Measurements from ENCODE around the gene ITPR2.

ITPR2 gene

GRCh38 chr12:26798640-26799039 is 34.4 kb downstream of the ITPR2 start:
- Histone ChIP-seq H3K27ac (replicated peaks) (no peak overlapping the region), H3K4me3 (replicated peaks; ENCODE audit: insufficient read depth, low read length) (no peak overlapping the region), H3K27me3 (ENCODE audit: insufficient read depth, poor library complexity, severe bottlenecking) (no peaks in the 10 kb centered on the region)
- no peak for DNase-seq (ENCODE audit: low read depth in 1 of 2, low spot score in 1 of 2)
- TF ChIP-seq, protein P1, sequence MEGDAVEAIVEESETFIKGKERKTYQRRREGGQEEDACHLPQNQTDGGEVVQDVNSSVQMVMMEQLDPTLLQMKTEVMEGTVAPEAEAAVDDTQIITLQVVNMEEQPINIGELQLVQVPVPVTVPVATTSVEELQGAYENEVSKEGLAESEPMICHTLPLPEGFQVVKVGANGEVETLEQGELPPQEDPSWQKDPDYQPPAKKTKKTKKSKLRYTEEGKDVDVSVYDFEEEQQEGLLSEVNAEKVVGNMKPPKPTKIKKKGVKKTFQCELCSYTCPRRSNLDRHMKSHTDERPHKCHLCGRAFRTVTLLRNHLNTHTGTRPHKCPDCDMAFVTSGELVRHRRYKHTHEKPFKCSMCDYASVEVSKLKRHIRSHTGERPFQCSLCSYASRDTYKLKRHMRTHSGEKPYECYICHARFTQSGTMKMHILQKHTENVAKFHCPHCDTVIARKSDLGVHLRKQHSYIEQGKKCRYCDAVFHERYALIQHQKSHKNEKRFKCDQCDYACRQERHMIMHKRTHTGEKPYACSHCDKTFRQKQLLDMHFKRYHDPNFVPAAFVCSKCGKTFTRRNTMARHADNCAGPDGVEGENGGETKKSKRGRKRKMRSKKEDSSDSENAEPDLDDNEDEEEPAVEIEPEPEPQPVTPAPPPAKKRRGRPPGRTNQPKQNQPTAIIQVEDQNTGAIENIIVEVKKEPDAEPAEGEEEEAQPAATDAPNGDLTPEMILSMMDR (IDR thresholded peaks at IDR 0.05; ENCODE audit: insufficient read depth, low read length): no peak
- TF ChIP-seq SPI1 (IDR thresholded peaks at IDR 0.05; ENCODE audit: borderline replicate concordance, low read depth) (no peak), POLR2AphosphoS5 (IDR thresholded peaks at IDR 0.05; ENCODE audit: low read depth) (no peak)
- TF ChIP-seq, protein P2, sequence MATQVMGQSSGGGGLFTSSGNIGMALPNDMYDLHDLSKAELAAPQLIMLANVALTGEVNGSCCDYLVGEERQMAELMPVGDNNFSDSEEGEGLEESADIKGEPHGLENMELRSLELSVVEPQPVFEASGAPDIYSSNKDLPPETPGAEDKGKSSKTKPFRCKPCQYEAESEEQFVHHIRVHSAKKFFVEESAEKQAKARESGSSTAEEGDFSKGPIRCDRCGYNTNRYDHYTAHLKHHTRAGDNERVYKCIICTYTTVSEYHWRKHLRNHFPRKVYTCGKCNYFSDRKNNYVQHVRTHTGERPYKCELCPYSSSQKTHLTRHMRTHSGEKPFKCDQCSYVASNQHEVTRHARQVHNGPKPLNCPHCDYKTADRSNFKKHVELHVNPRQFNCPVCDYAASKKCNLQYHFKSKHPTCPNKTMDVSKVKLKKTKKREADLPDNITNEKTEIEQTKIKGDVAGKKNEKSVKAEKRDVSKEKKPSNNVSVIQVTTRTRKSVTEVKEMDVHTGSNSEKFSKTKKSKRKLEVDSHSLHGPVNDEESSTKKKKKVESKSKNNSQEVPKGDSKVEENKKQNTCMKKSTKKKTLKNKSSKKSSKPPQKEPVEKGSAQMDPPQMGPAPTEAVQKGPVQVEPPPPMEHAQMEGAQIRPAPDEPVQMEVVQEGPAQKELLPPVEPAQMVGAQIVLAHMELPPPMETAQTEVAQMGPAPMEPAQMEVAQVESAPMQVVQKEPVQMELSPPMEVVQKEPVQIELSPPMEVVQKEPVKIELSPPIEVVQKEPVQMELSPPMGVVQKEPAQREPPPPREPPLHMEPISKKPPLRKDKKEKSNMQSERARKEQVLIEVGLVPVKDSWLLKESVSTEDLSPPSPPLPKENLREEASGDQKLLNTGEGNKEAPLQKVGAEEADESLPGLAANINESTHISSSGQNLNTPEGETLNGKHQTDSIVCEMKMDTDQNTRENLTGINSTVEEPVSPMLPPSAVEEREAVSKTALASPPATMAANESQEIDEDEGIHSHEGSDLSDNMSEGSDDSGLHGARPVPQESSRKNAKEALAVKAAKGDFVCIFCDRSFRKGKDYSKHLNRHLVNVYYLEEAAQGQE (IDR thresholded peaks at IDR 0.05; ENCODE audit: insufficient replicate concordance, low read depth): no peak

DNA sequence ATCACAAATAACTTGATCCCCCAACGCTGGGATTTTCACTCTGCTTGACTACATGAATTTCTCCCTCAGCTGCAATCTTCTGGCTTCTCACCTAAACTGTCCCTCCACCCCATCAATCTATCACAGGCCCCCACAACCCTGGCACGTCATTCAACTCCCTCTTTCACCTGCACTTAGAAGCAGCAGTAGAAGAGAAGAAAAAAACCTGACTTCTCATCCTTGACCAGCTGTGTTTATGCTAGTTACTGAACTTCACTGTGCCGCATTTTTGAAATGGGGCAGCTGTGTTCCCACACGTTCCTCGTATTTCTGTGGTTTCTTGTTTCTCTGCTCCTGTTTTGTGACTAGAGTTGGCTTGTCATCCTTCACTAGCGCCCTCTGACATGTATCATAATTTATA is 35.0 kb downstream of the ITPR2 start:
- TF ChIP-seq GABPA (IDR thresholded peaks at IDR 0.05; ENCODE audit: low read depth) (no peak), POLR2AphosphoS5 (IDR thresholded peaks at IDR 0.05; ENCODE audit: low read depth) (no peak), SPI1 (IDR thresholded peaks at IDR 0.05; ENCODE audit: borderline replicate concordance, low read depth) (no peak)
- TF ChIP-seq, protein P2 (IDR thresholded peaks at IDR 0.05; ENCODE audit: insufficient replicate concordance, low read depth): no peak
- TF ChIP-seq, protein P1 (IDR thresholded peaks at IDR 0.05; ENCODE audit: insufficient read depth, low read length): no peak
- no peaks in the 10 kb centered on the region for H3K27me3 ChIP-seq (ENCODE audit: insufficient read depth, poor library complexity, severe bottlenecking)
- no peak for DNase-seq (ENCODE audit: low read depth in 1 of 2, low spot score in 1 of 2)
- H3K27ac ChIP-seq (replicated peaks): no peak overlapping the region
- no peak overlapping the region for H3K4me3 ChIP-seq (replicated peaks; ENCODE audit: insufficient read depth, low read length)

- Histone ChIP-seq H3K4me3 (replicated peaks; ENCODE audit: insufficient read depth, low read length) (no peak overlapping the region), H3K27ac (replicated peaks) (no peak overlapping the region), H3K27me3 (ENCODE audit: insufficient read depth, poor library complexity, severe bottlenecking) (no peaks in the 10 kb centered on the region)
- DNase-seq (ENCODE audit: low read depth in 1 of 2, low spot score in 1 of 2): no peak
- no peak for TF ChIP-seq POLR2AphosphoS5 (IDR thresholded peaks at IDR 0.05; ENCODE audit: low read depth)
- TF ChIP-seq, protein P2 (IDR thresholded peaks at IDR 0.05; ENCODE audit: insufficient replicate concordance, low read depth): no peak
- no peak for TF ChIP-seq SPI1 (IDR thresholded peaks at IDR 0.05; ENCODE audit: borderline replicate concordance, low read depth)
- TF ChIP-seq, protein P1 (IDR thresholded peaks at IDR 0.05; ENCODE audit: insufficient read depth, low read length): no peak
- no peak for TF ChIP-seq GABPA (IDR thresholded peaks at IDR 0.05; ENCODE audit: low read depth)
Observed at GRCh38 chr12:26795910-26796309, 37.1 kb downstream of the ITPR2 start.

Measured in HL-60 (cell line).